Activated T-cell treated with anti-CD3 and anti-CD28 coated beads for 4 hours (primary cell): ENCODE data around the gene AP2A2.

Experiments
- DNase-seq: peaks from one replicate; pipeline ENCODE4 v3.0.0-alpha.2; 2020

Gene AP2A2

GRCh38 chr11:926341-926916, 759 bp downstream of the AP2A2 start:
- no peak for DNase-seq

- DNase-seq: peak; percentile 22
Observed at GRCh38 chr11:927871-928270, 2.2 kb downstream of the AP2A2 start.

- no peak for DNase-seq
Observed at GRCh38 chr11:928786-929185, 3.1 kb downstream of the AP2A2 start.

GRCh38 chr11:929405-929804, 3.7 kb downstream of the AP2A2 start:
- DNase-seq: no peak

- no peak for DNase-seq
Observed at GRCh38 chr11:931385-931784, 5.7 kb downstream of the AP2A2 start.

- no peak for DNase-seq
Observed at GRCh38 chr11:932435-932834, 6.8 kb downstream of the AP2A2 start.

GRCh38 chr11:933142-933851, 7.6 kb downstream of the AP2A2 start:
- DNase-seq: no peak

- no peak for DNase-seq
Observed at GRCh38 chr11:933936-934335, 8.3 kb downstream of the AP2A2 start.

GRCh38 chr11:934527-934926, 8.9 kb downstream of the AP2A2 start:
- DNase-seq: no peak

GRCh38 chr11:936199-936598, 10.5 kb downstream of the AP2A2 start:
- no peak for DNase-seq

GRCh38 chr11:937841-938261, 12.2 kb downstream of the AP2A2 start:
- DNase-seq: no peak

- DNase-seq: no peak
Observed at GRCh38 chr11:940496-941135, 14.9 kb downstream of the AP2A2 start.

- no peak for DNase-seq
Observed at GRCh38 chr11:942823-943222, 17.2 kb downstream of the AP2A2 start.

- DNase-seq: no peak
Observed at GRCh38 chr11:944711-945470, 19.2 kb downstream of the AP2A2 start.

GRCh38 chr11:945986-946385, 20.3 kb downstream of the AP2A2 start:
- no peak for DNase-seq

GRCh38 chr11:947744-948143, 22.1 kb downstream of the AP2A2 start:
- DNase-seq: no peak

- DNase-seq: no peak
Observed at GRCh38 chr11:951507-951906, 25.8 kb downstream of the AP2A2 start.

- no peak for DNase-seq
Observed at GRCh38 chr11:952406-953385, 27.0 kb downstream of the AP2A2 start.

GRCh38 chr11:953512-953911, 27.8 kb downstream of the AP2A2 start:
- no peak for DNase-seq

- DNase-seq: no peak
Observed at GRCh38 chr11:954392-955153, 28.9 kb downstream of the AP2A2 start.
